Adipose tissue (tissue), 3 donors: ENCODE data around the gene CAMK2A. TPM values are rescaled to one million over a fixed set of nuclear protein-coding genes. Genes with fewer than 3 reads are reported as not detected.

ENCODE experiments used
- H3K27ac ChIP-seq: one replicate; pipeline ENCODE4 v1.5.1; 2013; ENCODE audit warnings: low read depth, low read length
- WGBS, 3 donors: extraction: QIAGEN DNeasy Blood & Tissue Kit; methylation state at CpG; one replicate each; pipeline ENCODE4 v1.1.7; 2013; 5-methylcytosine and 5-hydroxymethylcytosine counted together
- polyA plus RNA-seq, 3 donors: library from polyadenylated mRNA; stranded (reverse); fragments of 200-250 nt; gene quantifications; one replicate each; pipeline ENCODE4 v1.2.3, GENCODE V29; 2013
- donor health status: healthy with polysubstance abuse.
- donor health status: Bipolar disorder and iron deficiency.
- donor health status: healthy.

Gene CAMK2A
- polyA plus RNA-seq = under 1 TPM in 2 of 3 donors, not detected in 1; 0.06 to 0.07 TPM

DNA sequence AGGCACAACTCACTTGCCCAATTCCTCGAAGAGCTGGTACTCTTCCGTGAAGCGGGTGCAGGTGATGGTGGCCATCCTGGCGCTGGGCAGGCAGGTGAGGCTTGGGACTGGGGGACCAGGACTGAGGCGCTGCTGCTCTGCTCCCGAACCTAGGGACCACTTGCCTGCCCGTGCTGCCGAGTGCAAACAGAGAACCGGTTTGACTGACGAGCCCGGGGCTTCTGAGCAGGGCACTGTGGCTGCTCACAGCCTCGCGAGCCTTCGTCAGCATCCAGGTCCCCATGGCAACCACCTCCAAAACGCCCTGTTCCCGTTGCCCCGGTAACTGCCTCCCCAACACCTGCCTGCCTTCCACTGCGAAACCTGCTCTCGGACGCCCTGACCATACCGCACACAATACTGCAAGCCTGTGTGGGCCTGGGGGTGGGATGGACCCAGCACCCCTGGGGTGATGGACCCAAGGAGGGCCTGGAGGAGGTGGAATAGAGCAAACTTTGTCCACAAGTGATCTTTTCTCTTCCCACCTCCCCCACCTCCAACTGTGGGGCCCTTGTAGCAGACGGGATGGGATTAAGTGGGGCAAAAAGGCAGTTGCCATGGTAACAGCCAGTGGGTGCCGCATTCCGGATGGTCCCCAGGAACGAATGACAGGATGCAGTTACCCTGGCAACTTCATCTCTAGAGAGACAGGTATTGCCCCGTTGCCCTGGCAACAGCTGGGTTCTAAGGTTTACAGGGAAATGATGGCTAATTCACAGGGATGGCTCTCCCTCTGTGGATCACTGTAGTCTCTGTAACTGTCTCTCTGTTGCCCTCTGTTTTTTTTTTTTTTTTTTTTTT lies at the start of gene CAMK2A:
TSS of gene CAMK2A (minus strand) at position 223 of the 840 bp plus-strand sequence. CDS start at position 75, 148 bp downstream.
- 35 to 56% (median 55%) methylated on average over 26 of the region's 26 CpGs for WGBS, 3 donors
- no peak within 1 kb of the TSS for H3K27ac ChIP-seq

- H3K27ac ChIP-seq = no peak overlapping the region
Observed at GRCh38 chr5:150339165-150339564, 49.6 kb upstream of the CAMK2A start.

GRCh38 chr5:150338546-150338945 lies 49.0 kb upstream of the CAMK2A start:
- 94 to 95% (median 94%) methylated on average over 11 of the region's 11 CpGs for WGBS, 3 donors
- H3K27ac ChIP-seq = no peak overlapping the region

More at GRCh38 chr5:150339165-150339564, 49.6 kb upstream of the CAMK2A start:
- 62 to 70% (median 64%) methylated on average over 5 of the region's 5 CpGs for WGBS, 3 donors

DNA sequence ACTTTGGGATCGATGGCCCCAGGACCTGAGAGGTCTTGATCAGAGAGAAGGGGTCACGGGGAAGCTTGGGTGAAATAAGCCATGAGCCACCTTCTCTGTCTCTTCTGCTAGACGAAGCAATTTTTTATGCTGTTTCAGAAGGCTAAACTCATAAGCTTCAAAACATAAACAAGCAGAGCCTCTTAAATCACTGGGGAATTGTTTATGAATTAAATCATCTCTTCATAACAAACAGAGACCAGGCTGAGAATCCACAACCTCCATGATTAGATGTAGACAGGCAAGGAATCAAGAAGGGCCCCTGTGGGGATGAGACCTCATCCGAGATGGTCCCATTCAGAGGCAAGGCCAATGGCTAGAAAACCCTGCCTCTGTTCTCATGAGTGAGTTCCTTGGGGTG lies 46.2 kb upstream of the CAMK2A start:
- WGBS, 3 donors = 77 to 82% (median 77%) methylated on average over 4 of the region's 4 CpGs
- H3K27ac ChIP-seq = no peak overlapping the region

GRCh38 chr5:150333400-150333799 lies 43.8 kb upstream of the CAMK2A start:
- no peak overlapping the region for H3K27ac ChIP-seq
- WGBS, 3 donors = 78 to 80% (median 79%) methylated on average over 5 of the region's 5 CpGs

DNA sequence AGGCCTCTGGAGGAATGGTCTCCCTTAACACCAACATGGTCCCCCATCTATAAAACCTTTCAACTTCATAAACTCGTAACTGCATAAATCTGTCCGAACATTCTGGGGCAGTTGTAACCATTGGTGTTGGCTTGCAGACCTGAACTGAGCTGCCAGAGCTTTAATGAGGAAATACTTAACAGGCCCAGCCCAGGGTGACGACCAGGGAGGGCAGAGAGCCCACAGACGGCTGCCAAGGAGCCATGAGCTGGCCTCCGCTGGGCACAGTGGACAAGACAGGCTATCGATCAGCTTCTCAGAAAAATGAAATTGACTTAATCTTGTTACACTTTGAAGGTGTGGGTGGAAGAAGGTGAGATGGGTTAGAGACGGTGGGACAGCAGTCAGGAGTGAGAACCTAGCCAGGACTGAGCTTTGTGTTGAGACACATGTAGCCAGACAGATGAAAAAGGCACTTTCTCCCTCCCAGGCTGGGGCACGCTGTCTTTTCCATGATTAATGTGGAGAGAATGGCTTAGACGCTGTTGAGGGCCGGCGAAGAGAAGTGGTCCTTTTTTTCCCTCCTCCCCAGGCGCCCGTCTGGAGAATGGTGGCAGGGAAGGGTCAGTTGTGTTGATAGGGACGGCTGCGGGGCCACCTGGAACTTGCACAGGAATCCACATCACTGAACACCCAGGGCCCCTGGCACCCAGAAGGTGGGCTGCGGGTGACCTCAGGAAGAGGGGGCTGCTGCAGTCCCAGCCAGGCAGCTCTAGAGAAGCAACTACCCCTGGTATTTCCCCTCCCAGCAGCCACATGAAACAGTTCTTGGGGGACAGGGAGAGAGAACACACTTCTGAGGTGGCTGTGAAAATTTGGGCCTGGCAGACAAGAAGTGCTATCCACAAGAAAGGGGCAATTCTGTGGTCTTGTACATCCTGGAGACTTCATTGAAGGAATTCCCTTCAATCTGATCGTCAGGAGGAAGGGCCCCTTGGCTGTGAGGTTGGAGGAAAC lies 40.6 kb upstream of the CAMK2A start:
- H3K27ac ChIP-seq = no peak overlapping the region
- WGBS, 3 donors = 76 to 86% (median 83%) methylated on average over 17 of the region's 17 CpGs

GRCh38 chr5:150329038-150329437 lies 39.5 kb upstream of the CAMK2A start:
- no peak overlapping the region for H3K27ac ChIP-seq

GRCh38 chr5:150328515-150328914 lies 38.9 kb upstream of the CAMK2A start:
- H3K27ac ChIP-seq = no peak overlapping the region
- WGBS, 3 donors = 94 to 97% (median 94%) methylated on average over 2 of the region's 2 CpGs

More at GRCh38 chr5:150329038-150329437, 39.5 kb upstream of the CAMK2A start:
- 28 to 49% (median 35%) methylated on average over 2 of the region's 2 CpGs for WGBS, 3 donors

DNA sequence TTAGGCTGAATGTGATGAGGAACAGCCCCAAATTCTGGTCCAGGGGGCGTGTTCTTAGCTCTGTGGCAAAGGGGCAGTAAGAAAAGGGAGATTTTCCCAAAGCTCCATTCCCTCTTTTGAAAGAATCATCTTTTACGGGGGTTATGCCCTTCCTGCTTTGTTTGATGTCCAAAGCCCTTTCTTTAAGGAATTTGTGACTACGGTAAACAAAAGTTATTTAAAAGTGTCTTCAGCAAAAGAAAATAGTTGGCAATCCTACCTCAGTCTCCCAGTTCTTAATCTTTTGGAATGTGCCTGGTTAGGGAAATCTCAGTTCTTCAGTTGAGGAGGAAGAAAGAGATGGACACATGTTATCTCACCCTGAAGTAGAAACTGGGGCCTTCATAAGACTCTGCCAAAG lies 37.6 kb upstream of the CAMK2A start:
- 71 to 86% (median 82%) methylated on average over 3 of the region's 3 CpGs for WGBS, 3 donors
- no peak overlapping the region for H3K27ac ChIP-seq

- 56 to 64% (median 62%) methylated on average over 2 of the region's 2 CpGs for WGBS, 3 donors
- no peak overlapping the region for H3K27ac ChIP-seq
Observed at GRCh38 chr5:150326707-150327106, 37.1 kb upstream of the CAMK2A start.

DNA sequence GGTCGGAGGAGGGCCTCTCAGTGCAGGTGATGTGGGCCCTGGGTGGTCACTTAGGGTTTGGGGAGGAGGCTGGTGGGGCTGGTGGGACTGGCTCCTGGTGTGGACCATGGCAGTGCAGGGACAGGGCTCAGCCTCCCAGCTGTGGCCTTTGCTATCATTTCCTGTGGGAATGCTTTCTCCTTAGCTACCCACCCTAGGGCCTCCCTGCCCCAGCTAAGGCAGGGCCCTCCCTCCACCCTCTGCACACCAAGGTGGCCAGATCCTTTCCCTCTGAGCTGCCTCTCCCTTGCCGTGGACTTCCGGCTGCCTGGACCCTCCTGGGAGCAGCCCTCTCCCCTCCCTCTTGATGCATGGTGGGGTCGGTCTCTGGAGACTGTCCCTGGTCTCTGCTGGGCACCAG lies 35.9 kb upstream of the CAMK2A start:
- 87 to 95% (median 87%) methylated on average over 4 of the region's 4 CpGs for WGBS, 3 donors
- H3K27ac ChIP-seq = no peak overlapping the region

GRCh38 chr5:150323819-150324218 lies 34.2 kb upstream of the CAMK2A start:
- H3K27ac ChIP-seq = no peak overlapping the region
- WGBS, 3 donors = 67 to 87% (median 78%) methylated on average over 8 of the region's 8 CpGs

- no peak overlapping the region for H3K27ac ChIP-seq
- WGBS, 3 donors = 74 to 81% (median 77%) methylated on average over 6 of the region's 6 CpGs
Observed at GRCh38 chr5:150323092-150323491, 33.5 kb upstream of the CAMK2A start.

DNA sequence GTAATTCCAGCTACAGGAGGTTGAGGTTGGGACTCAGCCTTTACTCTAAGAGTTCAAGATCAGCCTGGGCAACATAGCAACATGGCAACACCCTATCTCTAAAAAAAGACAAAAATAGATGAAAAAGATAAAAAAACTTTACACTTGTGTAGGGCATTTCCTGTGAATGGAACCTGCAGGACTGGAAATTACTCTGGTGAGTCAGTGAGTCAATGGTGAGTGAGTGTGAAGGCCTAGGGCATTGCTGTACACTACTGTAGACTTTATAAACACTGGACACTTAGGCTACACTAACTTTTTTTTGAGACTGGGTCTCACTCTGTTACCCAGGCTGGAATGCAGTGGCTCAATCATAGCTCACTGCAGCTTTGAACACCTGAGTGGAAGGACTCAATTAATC lies 32.6 kb upstream of the CAMK2A start:
- no peak overlapping the region for H3K27ac ChIP-seq

DNA sequence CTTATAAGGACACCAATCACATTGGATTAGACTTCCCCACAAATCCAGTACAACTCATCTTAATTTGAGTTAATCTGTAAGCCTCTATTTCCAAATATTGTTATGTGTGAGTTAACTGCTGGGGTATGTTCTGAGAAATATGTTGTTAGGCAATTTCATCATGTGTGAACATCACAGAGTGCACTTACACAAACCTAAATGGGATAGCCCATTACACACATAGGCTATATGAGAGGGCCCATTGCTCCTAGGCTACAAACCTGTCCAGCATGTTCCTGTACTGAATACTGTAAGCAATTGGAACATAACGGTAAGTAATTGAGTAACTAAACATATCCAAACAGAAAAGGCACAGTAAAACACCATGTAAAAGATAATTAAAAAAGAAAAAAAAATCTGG lies 32.2 kb upstream of the CAMK2A start:
- WGBS, 3 donors = 94 to 97% (median 95%) methylated on average over 1 of the region's 1 CpG
- H3K27ac ChIP-seq = no peak overlapping the region

DNA sequence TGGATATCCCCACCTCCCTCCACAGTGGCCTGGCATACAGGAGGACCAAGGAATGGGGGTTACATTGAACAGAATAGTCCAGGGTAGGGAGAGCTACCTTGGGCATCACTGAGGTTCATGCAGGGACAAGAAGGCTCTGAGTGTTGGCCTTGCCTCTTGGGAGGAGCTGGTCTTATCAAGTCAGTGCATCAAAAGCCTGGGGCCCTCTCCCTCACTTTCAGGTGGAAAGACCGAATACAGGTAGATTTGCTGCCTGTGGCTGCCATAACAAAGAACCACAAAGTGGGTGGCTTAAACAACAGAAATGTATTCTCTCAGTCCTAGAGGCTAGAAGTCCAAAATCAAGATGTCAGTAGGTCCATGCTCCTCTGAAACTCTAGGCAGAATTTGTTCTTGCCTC lies 31.6 kb upstream of the CAMK2A start:
- no peak overlapping the region for H3K27ac ChIP-seq
- 87 to 94% (median 92%) methylated on average over 1 of the region's 1 CpG for WGBS, 3 donors

DNA sequence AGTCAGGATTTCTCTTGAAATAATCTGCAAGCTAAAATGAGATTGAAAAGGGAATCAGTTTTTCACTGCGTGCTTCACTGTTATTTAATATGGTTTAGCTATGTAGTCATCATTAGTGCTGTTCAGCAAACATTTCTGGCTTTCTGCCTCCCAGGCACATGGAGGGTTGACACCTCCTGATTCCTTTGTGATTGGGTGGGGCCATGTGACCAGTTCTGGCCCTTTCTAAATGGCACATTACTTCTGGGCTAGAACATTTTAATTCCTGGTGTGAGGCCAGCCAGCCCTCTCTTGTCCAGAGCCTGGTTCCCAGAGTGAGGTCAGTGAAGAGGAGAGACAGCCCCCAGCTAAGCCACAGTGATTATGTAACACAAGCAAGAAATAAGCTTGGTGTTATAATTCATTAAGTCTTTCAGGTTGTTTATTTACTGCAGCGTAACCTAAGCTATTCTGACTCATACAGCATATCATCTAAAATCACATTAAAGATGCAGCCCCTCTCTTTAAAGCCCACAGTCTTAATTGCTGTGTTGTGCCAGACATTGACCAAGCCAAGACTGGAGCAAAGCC lies 30.6 kb upstream of the CAMK2A start:
- 51 to 66% (median 52%) methylated on average over 2 of the region's 2 CpGs for WGBS, 3 donors
- no peak overlapping the region for H3K27ac ChIP-seq

DNA sequence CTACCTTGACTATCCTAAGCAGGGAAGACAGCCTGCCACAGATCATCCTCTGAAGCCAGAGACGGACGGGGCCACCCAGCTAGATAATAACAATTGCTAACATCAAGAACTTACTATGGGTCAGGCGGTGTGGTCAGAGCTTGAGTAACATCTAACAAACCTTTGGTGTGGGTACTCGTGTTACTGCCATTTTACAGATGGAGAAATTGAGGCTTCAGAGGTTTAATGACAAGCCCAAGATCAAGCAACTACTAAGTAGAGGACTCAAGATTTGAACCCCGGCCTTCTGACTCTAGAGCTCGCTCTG lies 29.9 kb upstream of the CAMK2A start:
- 93 to 95% (median 93%) methylated on average over 6 of the region's 6 CpGs for WGBS, 3 donors
- no peak overlapping the region for H3K27ac ChIP-seq
